ENCODE data around the gene DENND1C.
A peak's percentile ranks its signal among the peaks of the same experiment; 100 is the strongest.

Gene DENND1C

DNA sequence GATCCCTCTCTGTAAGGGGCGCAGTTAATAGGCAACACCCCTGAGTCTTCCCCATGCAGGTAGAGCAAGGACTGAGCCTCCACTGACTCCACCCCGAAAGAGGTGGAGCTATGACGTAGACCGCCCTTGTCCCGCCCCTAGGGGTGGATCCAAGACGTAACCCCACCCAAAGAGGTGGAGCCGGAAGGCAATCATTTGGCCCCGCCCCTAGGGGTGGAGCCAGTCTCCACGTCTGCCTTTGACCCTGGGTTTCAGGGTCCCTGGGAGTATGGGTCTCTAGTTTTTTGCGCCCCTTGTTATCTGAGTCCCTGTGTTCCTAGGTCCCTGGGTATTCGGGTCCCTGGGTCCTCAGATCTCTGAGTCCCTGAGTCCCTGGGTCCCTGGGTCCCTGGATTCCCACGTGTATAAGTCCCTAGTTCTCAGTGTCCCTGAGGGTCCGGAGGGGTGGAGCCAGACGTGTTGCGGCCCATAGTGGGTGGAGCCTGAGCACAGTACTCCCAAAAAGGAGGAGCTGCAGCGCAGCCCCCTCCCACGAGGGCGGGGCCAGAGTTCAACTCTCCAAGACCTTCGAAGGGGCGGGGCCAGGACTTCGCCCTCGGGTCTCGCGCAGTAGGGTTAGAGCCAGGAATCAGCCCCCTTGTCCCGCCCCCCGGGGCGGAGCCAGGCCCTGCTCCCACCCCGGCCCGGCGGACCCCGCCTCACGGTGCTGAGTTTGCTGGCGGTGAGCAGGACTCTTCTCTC is 5.3 kb downstream of the DENND1C start:
- DNase-seq (ENCODE audit: low read depth): peak; percentile 78
- no peak overlapping the region for H3K4me3 ChIP-seq (ENCODE audit: low read depth, low read length)
- TF ChIP-seq, protein P1, sequence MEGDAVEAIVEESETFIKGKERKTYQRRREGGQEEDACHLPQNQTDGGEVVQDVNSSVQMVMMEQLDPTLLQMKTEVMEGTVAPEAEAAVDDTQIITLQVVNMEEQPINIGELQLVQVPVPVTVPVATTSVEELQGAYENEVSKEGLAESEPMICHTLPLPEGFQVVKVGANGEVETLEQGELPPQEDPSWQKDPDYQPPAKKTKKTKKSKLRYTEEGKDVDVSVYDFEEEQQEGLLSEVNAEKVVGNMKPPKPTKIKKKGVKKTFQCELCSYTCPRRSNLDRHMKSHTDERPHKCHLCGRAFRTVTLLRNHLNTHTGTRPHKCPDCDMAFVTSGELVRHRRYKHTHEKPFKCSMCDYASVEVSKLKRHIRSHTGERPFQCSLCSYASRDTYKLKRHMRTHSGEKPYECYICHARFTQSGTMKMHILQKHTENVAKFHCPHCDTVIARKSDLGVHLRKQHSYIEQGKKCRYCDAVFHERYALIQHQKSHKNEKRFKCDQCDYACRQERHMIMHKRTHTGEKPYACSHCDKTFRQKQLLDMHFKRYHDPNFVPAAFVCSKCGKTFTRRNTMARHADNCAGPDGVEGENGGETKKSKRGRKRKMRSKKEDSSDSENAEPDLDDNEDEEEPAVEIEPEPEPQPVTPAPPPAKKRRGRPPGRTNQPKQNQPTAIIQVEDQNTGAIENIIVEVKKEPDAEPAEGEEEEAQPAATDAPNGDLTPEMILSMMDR (IDR thresholded peaks at IDR 0.05; ENCODE audit: insufficient read depth, low read depth, low read length, missing control alignments): no peak

DNA sequence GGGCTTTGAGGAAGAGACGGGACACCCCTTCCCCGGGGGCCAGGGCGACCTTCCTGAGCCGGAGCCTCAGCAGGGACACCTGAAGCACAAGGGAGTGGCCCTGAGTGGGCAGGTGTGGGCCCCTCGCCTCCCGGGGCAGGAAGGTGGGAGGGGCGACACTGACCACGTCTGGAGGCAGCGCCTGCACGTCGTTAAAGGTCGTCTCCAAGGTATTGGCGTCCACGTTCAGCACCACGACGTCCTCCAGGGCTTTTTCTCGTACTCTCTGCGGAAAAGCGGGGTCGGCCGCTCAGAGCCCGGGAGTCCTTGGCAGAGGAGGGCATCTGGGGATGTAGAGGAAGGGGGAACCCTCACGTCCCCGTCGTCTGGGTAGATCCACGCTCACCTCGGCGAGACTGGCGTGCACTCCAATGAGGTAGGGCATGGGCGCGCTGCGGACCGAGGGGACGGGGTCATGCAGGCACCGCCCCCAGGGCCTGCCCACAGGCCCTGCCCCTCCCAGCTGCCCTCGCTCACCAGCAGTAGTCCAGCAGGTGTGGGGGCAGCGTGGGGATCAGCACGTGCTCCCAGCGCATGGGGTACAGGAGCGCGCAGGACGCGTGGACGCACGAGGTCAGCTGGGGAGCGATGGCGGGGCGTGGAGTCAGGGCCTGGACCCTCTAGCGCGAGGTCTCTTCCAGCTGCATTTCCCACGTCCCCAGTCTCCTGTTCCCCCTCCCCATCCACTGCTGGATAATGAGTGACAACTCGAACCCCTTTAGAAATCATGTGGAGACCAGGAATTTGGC is 6.1 kb downstream of the DENND1C start:
- no peak for DNase-seq (ENCODE audit: low read depth)
- no peak overlapping the region for H3K4me3 ChIP-seq (ENCODE audit: low read depth, low read length)
- TF ChIP-seq, protein P1 (IDR thresholded peaks at IDR 0.05; ENCODE audit: insufficient read depth, low read depth, low read length, missing control alignments): no peak

GRCh38 chr19:6473647-6474046 is 7.9 kb downstream of the DENND1C start:
- TF ChIP-seq, protein P1 (IDR thresholded peaks at IDR 0.05; ENCODE audit: insufficient read depth, low read depth, low read length, missing control alignments): no peak
- no peak overlapping the region for H3K4me3 ChIP-seq (ENCODE audit: low read depth, low read length)
- no peak for DNase-seq (ENCODE audit: low read depth)

GRCh38 chr19:6472713-6473112 is 8.9 kb downstream of the DENND1C start:
- H3K4me3 ChIP-seq (ENCODE audit: low read depth, low read length): no peak overlapping the region
- no peak for DNase-seq (ENCODE audit: low read depth)
- TF ChIP-seq, protein P1 (IDR thresholded peaks at IDR 0.05; ENCODE audit: insufficient read depth, low read depth, low read length, missing control alignments): no peak

DNA sequence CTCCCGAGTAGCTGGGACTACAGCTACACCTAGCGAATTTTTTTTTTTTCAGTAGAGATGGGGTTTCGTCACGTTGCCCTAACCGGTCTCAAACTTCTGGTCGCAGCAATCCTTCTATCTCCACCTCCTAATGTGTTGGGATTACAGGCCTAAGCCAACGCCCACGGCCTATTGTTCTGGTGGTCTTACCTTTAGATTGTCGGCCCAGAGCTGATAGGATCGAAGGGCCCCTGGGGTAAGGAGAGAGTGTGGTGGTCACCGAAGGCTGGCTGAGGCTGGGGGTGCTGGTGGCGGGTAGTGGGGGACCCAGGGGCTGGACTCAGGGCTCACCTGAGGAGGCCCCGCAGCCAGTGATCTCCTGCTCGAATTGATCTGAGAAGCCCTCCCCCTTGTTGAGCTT is 10.5 kb downstream of the DENND1C start:
- no peak overlapping the region for H3K4me3 ChIP-seq (ENCODE audit: low read depth, low read length)
- no peak for DNase-seq (ENCODE audit: low read depth)
- TF ChIP-seq, protein P1 (IDR thresholded peaks at IDR 0.05; ENCODE audit: insufficient read depth, low read depth, low read length, missing control alignments): no peak

DNA sequence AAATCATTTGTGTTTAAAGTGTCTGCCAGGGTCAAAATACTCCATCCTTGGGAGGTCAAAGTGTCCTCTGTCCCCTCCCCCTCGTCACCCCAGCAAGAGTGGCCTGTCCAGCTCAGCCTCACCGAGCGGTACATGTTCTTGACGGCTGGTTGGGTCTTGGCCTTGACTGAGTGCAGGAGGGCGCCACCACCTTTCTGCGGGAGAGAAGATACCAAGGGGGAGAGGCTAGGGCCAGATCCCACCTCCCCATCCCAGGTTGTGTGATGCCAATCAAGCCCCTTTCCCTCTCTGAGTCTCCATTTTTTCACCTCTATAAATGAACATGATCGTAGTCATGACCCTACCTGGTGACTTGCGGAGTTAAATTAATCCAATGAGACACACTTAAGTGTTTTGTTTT is 11.4 kb downstream of the DENND1C start:
- H3K4me3 ChIP-seq (ENCODE audit: low read depth, low read length): no peak overlapping the region
- no peak for DNase-seq (ENCODE audit: low read depth)
- TF ChIP-seq, protein P1 (IDR thresholded peaks at IDR 0.05; ENCODE audit: insufficient read depth, low read depth, low read length, missing control alignments): no peak

Data from GM12865 (cell line).